ENCODE measurements around the gene AGAP1. TPM values are rescaled to one million over a fixed set of nuclear protein-coding genes. Genes with fewer than 3 reads are reported as not detected.

The AGAP1 gene
- total RNA-seq, 6 experiments from 2014 or later: 8.1 to 11.2 (median 9.8) TPM

DNA sequence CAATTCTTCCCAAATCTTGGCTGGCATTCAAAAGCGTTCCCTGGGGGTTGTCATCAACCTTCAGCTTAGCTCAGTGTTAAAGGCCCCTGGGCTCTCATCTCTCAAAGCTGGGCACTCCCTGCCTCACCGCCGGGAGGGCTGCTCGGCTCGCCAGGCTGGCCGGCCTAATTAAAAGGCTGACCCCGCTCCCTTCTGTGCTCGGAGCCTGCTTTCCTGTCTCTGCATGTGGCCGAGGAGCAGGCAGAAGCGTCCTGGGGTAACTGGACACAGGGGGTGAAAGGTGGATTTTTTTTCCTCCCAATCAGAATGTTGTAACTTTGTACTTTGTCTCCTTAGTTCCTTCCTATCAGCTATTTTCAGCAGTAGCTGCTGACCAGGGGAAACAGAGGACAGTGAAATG lies 443.2 kb downstream of the AGAP1 start:
- H3K27me3 ChIP-seq: no peaks in the 10 kb centered on the region
- no peak overlapping the region for H3K4me3 ChIP-seq
- intact Hi-C loops (cut with DNase I): no loop called here
- no peak overlapping the region for H3K27ac ChIP-seq
- H3K9me3 ChIP-seq: no peaks in the 10 kb centered on the region
- peaks cover 0 to under 1% (median 0%) of the 10 kb centered on the region in 4 donors for H3K36me3 ChIP-seq
- peak in 1 of 3 donors; percentile 24 for DNase-seq
- TF ChIP-seq, protein P1, sequence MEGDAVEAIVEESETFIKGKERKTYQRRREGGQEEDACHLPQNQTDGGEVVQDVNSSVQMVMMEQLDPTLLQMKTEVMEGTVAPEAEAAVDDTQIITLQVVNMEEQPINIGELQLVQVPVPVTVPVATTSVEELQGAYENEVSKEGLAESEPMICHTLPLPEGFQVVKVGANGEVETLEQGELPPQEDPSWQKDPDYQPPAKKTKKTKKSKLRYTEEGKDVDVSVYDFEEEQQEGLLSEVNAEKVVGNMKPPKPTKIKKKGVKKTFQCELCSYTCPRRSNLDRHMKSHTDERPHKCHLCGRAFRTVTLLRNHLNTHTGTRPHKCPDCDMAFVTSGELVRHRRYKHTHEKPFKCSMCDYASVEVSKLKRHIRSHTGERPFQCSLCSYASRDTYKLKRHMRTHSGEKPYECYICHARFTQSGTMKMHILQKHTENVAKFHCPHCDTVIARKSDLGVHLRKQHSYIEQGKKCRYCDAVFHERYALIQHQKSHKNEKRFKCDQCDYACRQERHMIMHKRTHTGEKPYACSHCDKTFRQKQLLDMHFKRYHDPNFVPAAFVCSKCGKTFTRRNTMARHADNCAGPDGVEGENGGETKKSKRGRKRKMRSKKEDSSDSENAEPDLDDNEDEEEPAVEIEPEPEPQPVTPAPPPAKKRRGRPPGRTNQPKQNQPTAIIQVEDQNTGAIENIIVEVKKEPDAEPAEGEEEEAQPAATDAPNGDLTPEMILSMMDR (IDR thresholded peaks at IDR 0.05): no peak
- TF ChIP-seq POLR2A (IDR thresholded peaks at IDR 0.05): no peak
- no peaks in the 10 kb centered on the region for H3K4me1 ChIP-seq
- peak; percentile 65 to 82 (median 75) for ATAC-seq
- 29% methylated on average over 5 of the region's 10 CpGs for WGBS (ENCODE audit: insufficient coverage, low coverage, low lambda C conversion rate, missing lambda C conversion rate)

DNA sequence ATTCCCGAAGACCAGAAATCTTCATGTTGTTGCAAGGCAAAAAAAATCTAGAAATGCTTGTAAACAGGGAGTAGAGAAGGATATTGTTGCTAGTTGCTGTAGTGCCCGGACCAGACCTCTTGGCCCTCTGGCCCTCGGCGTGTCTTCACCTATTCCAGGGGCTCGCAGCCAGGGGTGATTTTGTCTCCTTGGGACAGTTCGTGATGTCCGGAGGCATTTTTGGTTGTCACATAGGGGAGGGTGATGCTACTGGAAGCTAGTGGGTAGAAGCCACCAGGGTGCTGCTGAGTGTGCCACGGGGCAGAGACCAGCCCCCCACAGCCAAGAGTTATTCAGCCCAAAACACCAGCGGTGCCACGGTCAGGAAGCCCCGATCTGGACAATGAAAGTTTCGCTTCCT lies 443.7 kb downstream of the AGAP1 start:
- intact Hi-C loops (cut with DNase I): no loop called here
- TF ChIP-seq POLR2A (IDR thresholded peaks at IDR 0.05): no peak
- TF ChIP-seq, protein P1 (IDR thresholded peaks at IDR 0.05): no peak
- ATAC-seq (no peak), DNase-seq (peak in 1 of 3 donors; percentile 10)
- no peaks in the 10 kb centered on the region for H3K36me3 ChIP-seq
- H3K4me3 ChIP-seq: no peak overlapping the region
- H3K27ac ChIP-seq: no peak overlapping the region
- no peaks in the 10 kb centered on the region for H3K4me1 ChIP-seq
- WGBS (ENCODE audit: insufficient coverage, low coverage, low lambda C conversion rate, missing lambda C conversion rate): 61% methylated on average over 2 of the region's 12 CpGs
- no peaks in the 10 kb centered on the region for H3K27me3 ChIP-seq
- H3K9me3 ChIP-seq: no peaks in the 10 kb centered on the region

DNA sequence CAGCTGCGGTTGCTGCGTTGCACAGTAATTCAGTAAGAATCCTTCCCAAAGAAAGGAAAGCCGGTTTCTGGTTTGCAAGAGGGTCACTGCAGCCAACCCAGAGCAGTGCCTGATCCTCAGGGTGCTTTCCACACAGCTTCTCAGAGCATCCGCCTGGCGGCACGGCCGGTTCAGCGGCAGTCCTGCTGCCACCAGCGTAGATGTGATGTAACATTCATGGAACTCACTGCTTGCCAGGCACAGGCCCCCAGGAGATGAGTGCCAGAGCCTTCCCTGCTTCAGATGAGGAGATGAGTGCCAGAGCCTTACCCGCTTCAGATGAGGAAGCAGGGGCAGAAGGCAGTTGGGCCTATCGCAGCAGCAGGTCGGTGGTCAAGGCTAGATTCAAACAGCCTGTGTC lies 444.1 kb downstream of the AGAP1 start:
- intact Hi-C loops (cut with DNase I): no loop called here
- H3K4me1 ChIP-seq: no peaks in the 10 kb centered on the region
- 83% methylated on average over 10 of the region's 12 CpGs for WGBS (ENCODE audit: insufficient coverage, low coverage, low lambda C conversion rate, missing lambda C conversion rate)

DNA sequence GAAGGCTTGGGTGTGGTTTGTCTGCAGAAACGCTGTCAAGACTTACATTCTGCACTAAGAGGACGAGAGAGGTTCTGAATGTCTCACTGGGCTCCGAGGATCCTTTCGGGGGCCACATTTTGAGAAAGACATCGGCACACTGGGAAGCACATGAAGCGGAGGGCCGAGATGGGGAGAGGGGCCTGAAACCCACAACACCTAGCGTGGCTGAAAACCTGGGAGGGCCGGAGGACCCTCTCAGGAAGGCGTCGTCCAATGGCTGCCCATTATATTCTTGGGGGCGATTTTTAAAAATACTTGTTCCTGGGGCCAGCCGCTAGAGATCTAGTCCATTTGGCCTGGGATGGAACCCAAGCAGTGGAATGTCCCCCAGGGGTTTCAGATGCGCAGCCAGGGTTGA lies 444.8 kb downstream of the AGAP1 start:
- no peak for TF ChIP-seq POLR2A (IDR thresholded peaks at IDR 0.05)
- TF ChIP-seq, protein P1 (IDR thresholded peaks at IDR 0.05): no peak
- DNase-seq (no peak), ATAC-seq (no peak)
- Histone ChIP-seq H3K36me3 (no peaks in the 10 kb centered on the region), H3K4me3 (no peak overlapping the region), H3K9me3 (no peaks in the 10 kb centered on the region), H3K27me3 (no peaks in the 10 kb centered on the region), H3K27ac (no peak overlapping the region), H3K4me1 (no peaks in the 10 kb centered on the region)
- intact Hi-C loops (cut with DNase I): no loop called here
- WGBS (ENCODE audit: insufficient coverage, low coverage, low lambda C conversion rate, missing lambda C conversion rate): 88% methylated on average over 11 of the region's 14 CpGs

More for the DNA sequence above, 444.1 kb downstream of the AGAP1 start:
- no peaks in the 10 kb centered on the region for H3K36me3 ChIP-seq
- no peak for ATAC-seq
- TF ChIP-seq, protein P1 (IDR thresholded peaks at IDR 0.05): no peak
- TF ChIP-seq POLR2A (IDR thresholded peaks at IDR 0.05): no peak
- no peaks in the 10 kb centered on the region for H3K9me3 ChIP-seq
- H3K27ac ChIP-seq: no peak overlapping the region
- DNase-seq: no peak
- H3K27me3 ChIP-seq: no peaks in the 10 kb centered on the region
- H3K4me3 ChIP-seq: no peak overlapping the region

DNA sequence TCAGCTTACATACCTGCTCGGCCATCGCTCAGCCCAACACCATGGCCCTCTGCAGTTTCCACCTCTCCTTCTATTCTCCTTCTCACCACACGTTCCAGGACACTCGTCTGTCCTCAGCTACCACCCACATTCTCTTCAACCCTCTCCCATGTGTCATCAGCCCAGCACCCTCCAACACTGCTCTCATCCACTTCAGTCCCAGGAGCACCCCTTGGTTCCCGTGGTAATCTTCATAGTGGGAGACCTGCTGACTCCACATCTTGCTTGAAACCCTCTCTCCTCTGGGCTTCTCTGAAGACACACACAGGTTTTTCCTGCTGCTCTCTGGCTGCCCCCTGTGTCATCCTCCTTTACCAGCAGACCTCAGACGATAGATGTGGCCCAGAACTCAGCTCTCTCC lies 445.6 kb downstream of the AGAP1 start:
- H3K4me3 ChIP-seq: no peak overlapping the region
- 95% methylated on average over 5 of the region's 6 CpGs for WGBS (ENCODE audit: insufficient coverage, low coverage, low lambda C conversion rate, missing lambda C conversion rate)
- no peaks in the 10 kb centered on the region for H3K27me3 ChIP-seq
- intact Hi-C loops (cut with DNase I): no loop called here
- ATAC-seq: no peak
- no peaks in the 10 kb centered on the region for H3K36me3 ChIP-seq
- H3K27ac ChIP-seq: no peak overlapping the region
- no peaks in the 10 kb centered on the region for H3K9me3 ChIP-seq
- H3K4me1 ChIP-seq: no peaks in the 10 kb centered on the region
- TF ChIP-seq, protein P1 (IDR thresholded peaks at IDR 0.05): no peak
- TF ChIP-seq POLR2A (IDR thresholded peaks at IDR 0.05): no peak
- DNase-seq: no peak

All from right lobe of liver (tissue), 6 donors.